ENCODE results near the gene ANKRD40. TPM values are rescaled to one million over a fixed set of nuclear protein-coding genes. Genes with fewer than 3 reads are reported as not detected.
A peak's percentile ranks its signal among the peaks of the same experiment; 100 is the strongest.

The ANKRD40 gene
- total and polyA plus RNA-seq, 9 of the 15 experiments (the other 6 are each of a cell fraction or from before 2014, with no cell fraction given), result 9.0 to 28.9 (median 27.7) TPM

DNA sequence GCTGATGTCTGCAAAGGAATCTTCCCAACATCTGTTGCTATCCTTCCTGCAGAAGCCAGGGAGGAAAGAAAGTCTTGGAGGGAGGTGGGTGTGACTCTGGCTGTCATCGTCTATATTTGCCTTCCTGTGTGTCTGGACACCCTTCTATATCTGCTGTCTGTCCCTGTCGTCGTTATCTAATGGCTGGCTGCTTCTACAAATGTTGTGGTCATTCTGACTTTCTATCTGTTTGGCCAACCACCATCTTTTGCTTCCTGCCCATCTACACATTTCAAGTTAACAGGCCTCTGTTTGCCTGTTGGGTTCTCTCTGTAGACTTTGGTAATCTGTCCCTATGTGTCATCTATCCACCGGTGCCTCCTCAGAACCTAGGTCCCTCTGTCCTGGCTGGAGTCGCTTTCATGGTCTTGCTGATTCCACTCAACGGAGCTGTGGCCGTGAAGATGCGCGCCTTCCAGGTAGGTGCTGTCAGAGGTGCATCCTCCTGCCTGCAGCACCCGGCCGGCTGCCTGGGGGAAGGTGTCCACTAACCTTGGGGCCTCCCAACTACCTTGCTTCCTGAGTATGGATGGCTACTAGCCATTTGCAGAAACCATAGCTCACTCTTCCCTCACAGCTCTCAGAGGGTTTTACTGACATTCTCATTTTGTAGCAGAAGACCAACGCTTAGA, 42.8 kb downstream of the ANKRD40 start (continued):
- TF ChIP-seq, protein P1, sequence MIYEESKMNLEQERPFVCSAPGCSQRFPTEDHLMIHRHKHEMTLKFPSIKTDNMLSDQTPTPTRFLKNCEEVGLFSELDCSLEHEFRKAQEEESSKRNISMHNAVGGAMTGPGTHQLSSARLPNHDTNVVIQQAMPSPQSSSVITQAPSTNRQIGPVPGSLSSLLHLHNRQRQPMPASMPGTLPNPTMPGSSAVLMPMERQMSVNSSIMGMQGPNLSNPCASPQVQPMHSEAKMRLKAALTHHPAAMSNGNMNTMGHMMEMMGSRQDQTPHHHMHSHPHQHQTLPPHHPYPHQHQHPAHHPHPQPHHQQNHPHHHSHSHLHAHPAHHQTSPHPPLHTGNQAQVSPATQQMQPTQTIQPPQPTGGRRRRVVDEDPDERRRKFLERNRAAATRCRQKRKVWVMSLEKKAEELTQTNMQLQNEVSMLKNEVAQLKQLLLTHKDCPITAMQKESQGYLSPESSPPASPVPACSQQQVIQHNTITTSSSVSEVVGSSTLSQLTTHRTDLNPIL (CRISPR knock-in tag; IDR thresholded peaks at IDR 0.05), result no peak
- TF ChIP-seq SRF (CRISPR knock-in tag; IDR thresholded peaks at IDR 0.05) (no peak), OTX1 (CRISPR knock-in tag; IDR thresholded peaks at IDR 0.05) (no peak), KAT8 (IDR thresholded peaks at IDR 0.05; ENCODE audit: low read depth) (no peak), SIRT6 (IDR thresholded peaks at IDR 0.05; ENCODE audit: low read depth, low read length) (no peak), HDAC8 (tag; IDR thresholded peaks at IDR 0.05) (no peak), DIDO1 (tag; IDR thresholded peaks at IDR 0.05; ENCODE audit: low read depth) (no peak), ZNF12 (CRISPR knock-in tag; IDR thresholded peaks at IDR 0.05) (no peak), NFE2L1 (tag; IDR thresholded peaks at IDR 0.05; ENCODE audit: borderline replicate concordance, low read depth) (no peak), ZBTB7A (IDR thresholded peaks at IDR 0.05; ENCODE audit: borderline replicate concordance, control insufficient read depth, low read depth, low read length) (no peak), HNRNPH1 (optimal IDR thresholded peaks at IDR 0.05; ENCODE audit: low read depth, low read length) (no peak), TAL1 (IDR thresholded peaks at IDR 0.05) (peak; percentile 51; the same call in 1 of the 2 replicates), RFX7 (CRISPR knock-in tag; IDR thresholded peaks at IDR 0.05) (no peak), SMC3 (conservative IDR thresholded peaks at IDR 0.05; ENCODE audit: insufficient read depth, low read depth, low read length) (no peak), ZNF77 (CRISPR knock-in tag; IDR thresholded peaks at IDR 0.05) (no peak), CREM (IDR thresholded peaks at IDR 0.05; ENCODE audit: low read depth) (peak; percentile 37)
- TF ChIP-seq, protein P2, sequence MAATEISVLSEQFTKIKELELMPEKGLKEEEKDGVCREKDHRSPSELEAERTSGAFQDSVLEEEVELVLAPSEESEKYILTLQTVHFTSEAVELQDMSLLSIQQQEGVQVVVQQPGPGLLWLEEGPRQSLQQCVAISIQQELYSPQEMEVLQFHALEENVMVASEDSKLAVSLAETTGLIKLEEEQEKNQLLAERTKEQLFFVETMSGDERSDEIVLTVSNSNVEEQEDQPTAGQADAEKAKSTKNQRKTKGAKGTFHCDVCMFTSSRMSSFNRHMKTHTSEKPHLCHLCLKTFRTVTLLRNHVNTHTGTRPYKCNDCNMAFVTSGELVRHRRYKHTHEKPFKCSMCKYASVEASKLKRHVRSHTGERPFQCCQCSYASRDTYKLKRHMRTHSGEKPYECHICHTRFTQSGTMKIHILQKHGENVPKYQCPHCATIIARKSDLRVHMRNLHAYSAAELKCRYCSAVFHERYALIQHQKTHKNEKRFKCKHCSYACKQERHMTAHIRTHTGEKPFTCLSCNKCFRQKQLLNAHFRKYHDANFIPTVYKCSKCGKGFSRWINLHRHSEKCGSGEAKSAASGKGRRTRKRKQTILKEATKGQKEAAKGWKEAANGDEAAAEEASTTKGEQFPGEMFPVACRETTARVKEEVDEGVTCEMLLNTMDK (IDR thresholded peaks at IDR 0.05; ENCODE audit: borderline replicate concordance, insufficient read depth, low read depth, low read length, poor library complexity, severe bottlenecking), result no peak
- TF ChIP-seq, protein P3, sequence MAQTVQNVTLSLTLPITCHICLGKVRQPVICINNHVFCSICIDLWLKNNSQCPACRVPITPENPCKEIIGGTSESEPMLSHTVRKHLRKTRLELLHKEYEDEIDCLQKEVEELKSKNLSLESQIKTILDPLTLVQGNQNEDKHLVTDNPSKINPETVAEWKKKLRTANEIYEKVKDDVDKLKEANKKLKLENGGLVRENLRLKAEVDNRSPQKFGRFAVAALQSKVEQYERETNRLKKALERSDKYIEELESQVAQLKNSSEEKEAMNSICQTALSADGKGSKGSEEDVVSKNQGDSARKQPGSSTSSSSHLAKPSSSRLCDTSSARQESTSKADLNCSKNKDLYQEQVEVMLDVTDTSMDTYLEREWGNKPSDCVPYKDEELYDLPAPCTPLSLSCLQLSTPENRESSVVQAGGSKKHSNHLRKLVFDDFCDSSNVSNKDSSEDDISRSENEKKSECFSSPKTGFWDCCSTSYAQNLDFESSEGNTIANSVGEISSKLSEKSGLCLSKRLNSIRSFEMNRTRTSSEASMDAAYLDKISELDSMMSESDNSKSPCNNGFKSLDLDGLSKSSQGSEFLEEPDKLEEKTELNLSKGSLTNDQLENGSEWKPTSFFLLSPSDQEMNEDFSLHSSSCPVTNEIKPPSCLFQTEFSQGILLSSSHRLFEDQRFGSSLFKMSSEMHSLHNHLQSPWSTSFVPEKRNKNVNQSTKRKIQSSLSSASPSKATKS (CRISPR knock-in tag; IDR thresholded peaks at IDR 0.05), result no peak
- TF ChIP-seq, protein P4, sequence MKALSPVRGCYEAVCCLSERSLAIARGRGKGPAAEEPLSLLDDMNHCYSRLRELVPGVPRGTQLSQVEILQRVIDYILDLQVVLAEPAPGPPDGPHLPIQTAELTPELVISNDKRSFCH (CRISPR knock-in tag; IDR thresholded peaks at IDR 0.05), result no peak
- TF ChIP-seq, protein P4 (tag; IDR thresholded peaks at IDR 0.05), result no peak
- TF ChIP-seq, protein P5, sequence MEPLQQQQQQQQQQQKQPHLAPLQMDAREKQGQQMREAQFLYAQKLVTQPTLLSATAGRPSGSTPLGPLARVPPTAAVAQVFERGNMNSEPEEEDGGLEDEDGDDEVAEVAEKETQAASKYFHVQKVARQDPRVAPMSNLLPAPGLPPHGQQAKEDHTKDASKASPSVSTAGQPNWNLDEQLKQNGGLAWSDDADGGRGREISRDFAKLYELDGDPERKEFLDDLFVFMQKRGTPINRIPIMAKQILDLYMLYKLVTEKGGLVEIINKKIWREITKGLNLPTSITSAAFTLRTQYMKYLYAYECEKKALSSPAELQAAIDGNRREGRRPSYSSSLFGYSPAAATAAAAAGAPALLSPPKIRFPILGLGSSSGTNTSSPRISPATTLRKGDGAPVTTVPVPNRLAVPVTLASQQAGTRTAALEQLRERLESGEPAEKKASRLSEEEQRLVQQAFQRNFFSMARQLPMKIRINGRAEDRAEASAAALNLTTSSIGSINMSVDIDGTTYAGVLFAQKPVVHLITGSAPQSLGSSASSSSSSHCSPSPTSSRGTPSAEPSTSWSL (CRISPR knock-in tag; IDR thresholded peaks at IDR 0.05; ENCODE audit: borderline replicate concordance), result no peak
